Lower leg skin (tissue), 4 donors: Measurements from ENCODE around the gene PCGF3. TPM values are rescaled to one million over a fixed set of nuclear protein-coding genes. Genes with fewer than 3 reads are reported as not detected.
"Not testable (repeated sequence)": the region's sequence is repeated elsewhere in the genome, so short reads cannot be mapped to it uniquely, and the experiment has no call there.

Experiments
- DNase-seq, 2 donors: peaks; one replicate each; pipeline ENCODE4 v3.0.0-alpha.2; 2019; ENCODE audit warnings: low spot score in 2 of 2
- H3K4me3 ChIP-seq: fragments of 200-600 bp; sonication (generic); 2 replicates; pipeline ENCODE4 v1.5.1; 2017; ENCODE audit warnings: mild to moderate bottlenecking, low read depth; ENCODE audit not compliant: poor library complexity, severe bottlenecking
- POLR2A ChIP-seq, 2 donors: fragments of 450-650 bp; IDR thresholded peaks; one replicate each; pipeline ENCODE4 v1.6.1; 2016 to 2017; ENCODE audit warnings: antibody characterized with exemption in 2 of 2, mild to moderate bottlenecking in 1 of 2, moderate library complexity in 1 of 2
- WGBS, 2 donors: methylation state at CpG; one replicate each; pipeline ENCODE4 v1.1.5; 2018; 5-methylcytosine and 5-hydroxymethylcytosine counted together
- intact Hi-C: fragments of 100-400 bp; cut with DNase I; formaldehyde crosslinking; loops from one replicate; pipeline ENCODE4 v1.15.0; 2023; ENCODE audit warnings: low total_unique reads
- total RNA-seq, 4 donors: library from RNA; depleted of rRNA; stranded (reverse); fragments of >200 nt; gene quantifications; one replicate each; pipeline ENCODE4 v1.1.0, GENCODE V29; 2016
- TF ChIP-seq, protein P1 (sequence below), 3 donors: fragments of 450-650 bp; IDR thresholded peaks; one replicate each; pipeline ENCODE4 v1.5.1; 2016; ENCODE audit warnings: antibody characterized with exemption in 3 of 3, mild to moderate bottlenecking in 3 of 3, moderate library complexity in 2 of 3

PCGF3 gene
- total RNA-seq, 4 donors from 2014 or later = 55.2 to 102 (median 72.3) TPM

GRCh38 chr4:729336-730315, 24.0 kb downstream of the PCGF3 start:
- TF ChIP-seq POLR2A (IDR thresholded peaks at IDR 0.05) = no peak
- TF ChIP-seq, protein P1, sequence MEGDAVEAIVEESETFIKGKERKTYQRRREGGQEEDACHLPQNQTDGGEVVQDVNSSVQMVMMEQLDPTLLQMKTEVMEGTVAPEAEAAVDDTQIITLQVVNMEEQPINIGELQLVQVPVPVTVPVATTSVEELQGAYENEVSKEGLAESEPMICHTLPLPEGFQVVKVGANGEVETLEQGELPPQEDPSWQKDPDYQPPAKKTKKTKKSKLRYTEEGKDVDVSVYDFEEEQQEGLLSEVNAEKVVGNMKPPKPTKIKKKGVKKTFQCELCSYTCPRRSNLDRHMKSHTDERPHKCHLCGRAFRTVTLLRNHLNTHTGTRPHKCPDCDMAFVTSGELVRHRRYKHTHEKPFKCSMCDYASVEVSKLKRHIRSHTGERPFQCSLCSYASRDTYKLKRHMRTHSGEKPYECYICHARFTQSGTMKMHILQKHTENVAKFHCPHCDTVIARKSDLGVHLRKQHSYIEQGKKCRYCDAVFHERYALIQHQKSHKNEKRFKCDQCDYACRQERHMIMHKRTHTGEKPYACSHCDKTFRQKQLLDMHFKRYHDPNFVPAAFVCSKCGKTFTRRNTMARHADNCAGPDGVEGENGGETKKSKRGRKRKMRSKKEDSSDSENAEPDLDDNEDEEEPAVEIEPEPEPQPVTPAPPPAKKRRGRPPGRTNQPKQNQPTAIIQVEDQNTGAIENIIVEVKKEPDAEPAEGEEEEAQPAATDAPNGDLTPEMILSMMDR (IDR thresholded peaks at IDR 0.05) = no peak
- no peak overlapping the region for H3K4me3 ChIP-seq
- no peak for DNase-seq
- intact Hi-C loops = no loop called here
- WGBS, 2 donors = 85 to 92% methylated on average over 18 to 20 of the region's 20 CpGs

DNA sequence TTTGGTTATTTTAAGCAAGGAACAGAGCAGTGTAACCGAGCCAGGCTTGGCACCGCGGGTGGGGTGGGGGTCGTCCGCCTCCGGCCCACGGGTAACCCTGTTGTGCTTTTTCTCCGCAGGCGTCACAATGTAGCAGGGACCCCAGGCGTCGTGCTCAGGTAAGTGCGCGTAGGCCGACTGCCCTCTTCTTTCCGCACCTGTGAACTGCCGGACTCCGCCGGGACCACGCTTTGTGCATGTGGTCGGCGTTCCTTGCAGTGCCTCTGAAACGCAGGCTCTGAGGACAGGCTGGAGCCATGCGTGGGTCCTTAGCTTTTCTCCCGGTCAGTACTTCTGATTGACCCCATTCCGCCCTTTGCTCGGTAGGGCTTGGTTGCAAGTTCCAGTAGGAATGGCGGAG, 24.9 kb downstream of the PCGF3 start:
- no peak for DNase-seq
- 95 to 98% methylated on average over 27 of the region's 27 CpGs for WGBS, 2 donors
- no peak for TF ChIP-seq POLR2A (IDR thresholded peaks at IDR 0.05)
- intact Hi-C loops = no loop called here
- no peak overlapping the region for H3K4me3 ChIP-seq

GRCh38 chr4:730946-731904, 25.6 kb downstream of the PCGF3 start:
- WGBS, 2 donors = 96 to 97% methylated on average over 24 to 33 of the region's 68 CpGs
- DNase-seq, intact Hi-C loops, H3K4me3 ChIP-seq: not testable (repeated sequence)

GRCh38 chr4:731954-732353, 26.3 kb downstream of the PCGF3 start:
- DNase-seq, H3K4me3 ChIP-seq, intact Hi-C loops: not testable (repeated sequence)
- WGBS, 2 donors = 49% methylated on average over 6 of the region's 27 CpGs; no CpG with 5 or more reads in 1 of the 2 donors

DNA sequence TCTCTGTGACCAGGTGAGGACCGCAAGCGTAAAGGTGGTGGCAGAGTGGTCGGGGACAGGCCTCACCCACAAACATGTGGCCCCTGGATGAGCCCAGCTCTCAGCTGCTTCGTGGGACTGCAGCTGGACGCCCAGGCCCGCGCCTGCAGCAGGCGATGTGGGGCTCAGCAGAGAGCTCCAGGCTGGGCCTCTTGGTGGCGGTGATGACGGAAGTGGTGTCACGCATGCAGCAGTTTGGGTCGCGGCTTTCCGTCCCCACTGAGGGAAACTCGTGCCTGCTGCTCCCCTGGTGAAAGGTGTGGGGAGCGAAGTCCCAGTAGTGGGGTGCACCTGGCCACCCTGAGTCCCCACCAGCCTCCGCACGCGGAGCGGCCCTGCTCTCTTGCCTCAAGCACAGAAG, 26.9 kb downstream of the PCGF3 start:
- intact Hi-C loops = no loop called here
- 91 to 94% methylated on average over 16 to 19 of the region's 20 CpGs for WGBS, 2 donors
- DNase-seq = no peak
- H3K4me3 ChIP-seq = no peak overlapping the region
- TF ChIP-seq POLR2A (IDR thresholded peaks at IDR 0.05) = no peak
- TF ChIP-seq, protein P1 (IDR thresholded peaks at IDR 0.05) = no peak

- no peak overlapping the region for H3K4me3 ChIP-seq
- TF ChIP-seq, protein P1 (IDR thresholded peaks at IDR 0.05) = no peak
- intact Hi-C loops = no loop called here
- DNase-seq = no peak
- 83 to 86% methylated on average over 23 to 27 of the region's 32 CpGs for WGBS, 2 donors
Observed at GRCh38 chr4:732911-733630, 27.4 kb downstream of the PCGF3 start.
